Subcutaneous adipose tissue (tissue), 4 donors: Measurements from ENCODE around the gene UBE2Q1. TPM values are rescaled to one million over a fixed set of nuclear protein-coding genes. Genes with fewer than 3 reads are reported as not detected.

Source experiments
- total RNA-seq, 4 donors: library from RNA; depleted of rRNA; stranded (reverse); fragments of >200 nt; gene quantifications; one replicate each; pipeline ENCODE4 v1.1.0, GENCODE V29; 2016
- TF ChIP-seq, protein P1 (sequence below): fragments of 450-650 bp; IDR thresholded peaks from one replicate; pipeline ENCODE4 v1.5.1; 2016; ENCODE audit warnings: low read depth, mild to moderate bottlenecking, control low read depth, antibody characterized with exemption, moderate library complexity

The UBE2Q1 gene
- total RNA-seq, 4 donors from 2014 or later, result 18.5 to 42.2 (median 24.7) TPM

DNA sequence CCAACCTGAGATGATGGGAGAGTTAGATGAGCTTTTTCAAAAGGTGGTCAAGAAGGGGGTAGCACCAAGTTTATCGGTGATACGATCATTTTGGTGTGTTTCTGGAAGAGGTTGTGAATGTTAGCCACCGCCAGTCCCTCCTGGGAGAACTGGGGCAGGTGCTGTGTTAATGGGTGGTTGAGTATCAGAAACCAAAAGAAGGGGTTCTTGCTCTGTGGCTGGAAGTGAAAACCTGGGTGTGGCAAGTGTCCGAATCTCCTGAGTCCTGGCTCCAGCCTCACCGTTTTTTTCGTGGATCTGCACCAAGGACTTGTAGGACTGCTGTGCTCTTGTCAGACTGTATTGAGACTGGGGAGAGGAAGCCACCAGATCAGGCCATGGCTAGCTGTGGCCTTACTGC, 7.8 kb downstream of the UBE2Q1 start:
- TF ChIP-seq, protein P1, sequence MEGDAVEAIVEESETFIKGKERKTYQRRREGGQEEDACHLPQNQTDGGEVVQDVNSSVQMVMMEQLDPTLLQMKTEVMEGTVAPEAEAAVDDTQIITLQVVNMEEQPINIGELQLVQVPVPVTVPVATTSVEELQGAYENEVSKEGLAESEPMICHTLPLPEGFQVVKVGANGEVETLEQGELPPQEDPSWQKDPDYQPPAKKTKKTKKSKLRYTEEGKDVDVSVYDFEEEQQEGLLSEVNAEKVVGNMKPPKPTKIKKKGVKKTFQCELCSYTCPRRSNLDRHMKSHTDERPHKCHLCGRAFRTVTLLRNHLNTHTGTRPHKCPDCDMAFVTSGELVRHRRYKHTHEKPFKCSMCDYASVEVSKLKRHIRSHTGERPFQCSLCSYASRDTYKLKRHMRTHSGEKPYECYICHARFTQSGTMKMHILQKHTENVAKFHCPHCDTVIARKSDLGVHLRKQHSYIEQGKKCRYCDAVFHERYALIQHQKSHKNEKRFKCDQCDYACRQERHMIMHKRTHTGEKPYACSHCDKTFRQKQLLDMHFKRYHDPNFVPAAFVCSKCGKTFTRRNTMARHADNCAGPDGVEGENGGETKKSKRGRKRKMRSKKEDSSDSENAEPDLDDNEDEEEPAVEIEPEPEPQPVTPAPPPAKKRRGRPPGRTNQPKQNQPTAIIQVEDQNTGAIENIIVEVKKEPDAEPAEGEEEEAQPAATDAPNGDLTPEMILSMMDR, result no peak

DNA sequence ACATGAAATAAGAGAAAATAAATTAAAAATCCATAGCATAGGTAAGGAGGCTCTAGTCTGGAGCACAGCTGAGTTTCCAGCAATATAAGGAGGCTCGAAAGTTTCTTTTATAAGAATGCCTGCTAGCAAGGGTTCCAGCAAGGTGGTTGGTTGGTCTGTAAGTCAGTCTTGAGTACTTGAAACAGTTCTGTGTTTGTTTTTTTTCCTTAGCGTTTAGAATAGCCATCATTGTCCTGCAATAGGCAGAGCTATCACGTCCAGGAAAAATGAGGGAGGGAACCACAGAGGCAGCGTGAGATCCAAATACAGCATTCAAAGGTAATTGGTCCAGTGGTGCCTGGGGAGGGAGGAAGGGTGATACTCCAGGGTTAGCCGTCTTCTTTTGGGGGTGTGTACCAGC, 8.4 kb downstream of the UBE2Q1 start:
- TF ChIP-seq, protein P1, result no peak

DNA sequence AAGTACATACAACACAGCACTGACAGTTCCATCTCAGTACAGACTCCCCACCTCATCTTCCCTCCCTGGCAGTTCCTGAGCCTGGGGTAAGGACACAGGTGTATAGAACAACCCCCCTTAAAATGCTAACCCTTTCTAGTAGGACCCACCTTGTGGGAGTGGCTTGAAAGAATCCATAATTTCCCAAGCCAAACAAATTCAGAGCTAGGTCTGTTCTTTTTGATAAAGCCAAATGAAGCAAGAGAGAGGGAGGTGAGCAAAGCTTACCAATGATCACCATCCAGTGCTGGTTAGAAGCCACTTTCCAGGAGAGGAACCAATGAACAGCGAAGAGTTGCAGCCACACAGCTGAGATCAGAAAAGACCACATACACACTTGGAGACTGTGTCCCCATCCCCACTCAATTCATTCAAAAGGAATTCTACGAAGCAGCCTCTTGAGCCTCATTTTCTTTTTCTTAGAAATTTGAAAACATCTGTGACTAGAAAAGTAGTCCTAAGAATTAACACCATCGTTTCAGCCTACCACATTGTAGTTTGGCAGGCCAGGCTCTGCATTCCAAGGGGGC, 9.2 kb downstream of the UBE2Q1 start:
- TF ChIP-seq, protein P1, result no peak

DNA sequence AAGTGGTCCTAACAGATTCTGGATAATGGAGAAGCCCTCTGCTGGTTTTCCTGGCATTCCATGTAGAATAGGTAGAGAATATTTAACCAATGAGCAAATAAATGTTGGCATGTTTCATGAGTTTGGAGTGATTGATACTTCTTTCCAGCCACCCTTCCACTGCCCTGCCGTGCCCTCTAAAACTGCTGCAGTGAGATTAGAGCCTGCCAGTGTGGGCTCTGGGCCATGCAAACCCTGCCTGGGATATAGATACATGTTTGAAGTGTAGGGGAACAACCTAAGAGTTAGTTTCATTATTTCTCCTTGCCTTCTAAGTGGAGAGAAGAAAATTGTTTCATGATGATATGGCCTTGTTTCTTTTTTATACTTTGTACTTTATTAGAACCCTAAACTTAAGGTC, 10.4 kb downstream of the UBE2Q1 start:
- TF ChIP-seq, protein P1, result no peak

DNA sequence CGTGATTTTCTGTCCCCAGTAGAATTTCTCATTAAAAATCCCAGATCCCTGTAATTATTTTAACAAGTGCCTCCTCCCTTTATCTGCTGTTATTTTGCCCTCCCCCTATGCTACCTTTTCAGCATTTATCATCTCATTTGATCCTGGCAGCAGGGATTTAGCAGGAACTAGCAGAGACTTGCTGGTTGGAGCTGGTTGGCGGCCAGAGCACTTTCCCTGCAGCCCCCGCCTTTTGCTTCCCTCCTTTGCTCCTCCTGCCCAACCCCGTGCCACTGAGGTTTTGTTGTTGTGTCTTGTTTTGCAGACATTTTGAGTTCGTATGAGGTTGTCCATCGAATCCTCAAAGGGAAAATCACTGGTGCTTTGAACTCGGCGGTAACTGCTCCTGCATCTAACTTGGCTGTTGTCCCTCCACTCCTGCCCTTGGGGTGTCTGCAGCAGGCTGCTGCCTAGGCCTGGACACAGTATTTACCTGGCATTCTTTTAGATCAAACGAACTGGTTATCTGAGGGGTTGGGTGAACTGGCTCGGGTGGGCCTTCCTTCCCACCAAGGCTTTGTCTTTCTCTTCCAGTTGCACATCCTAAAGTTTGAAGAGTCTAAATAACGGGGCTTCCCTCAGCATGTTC, 11.2 kb downstream of the UBE2Q1 start:
- TF ChIP-seq, protein P1, result no peak

DNA sequence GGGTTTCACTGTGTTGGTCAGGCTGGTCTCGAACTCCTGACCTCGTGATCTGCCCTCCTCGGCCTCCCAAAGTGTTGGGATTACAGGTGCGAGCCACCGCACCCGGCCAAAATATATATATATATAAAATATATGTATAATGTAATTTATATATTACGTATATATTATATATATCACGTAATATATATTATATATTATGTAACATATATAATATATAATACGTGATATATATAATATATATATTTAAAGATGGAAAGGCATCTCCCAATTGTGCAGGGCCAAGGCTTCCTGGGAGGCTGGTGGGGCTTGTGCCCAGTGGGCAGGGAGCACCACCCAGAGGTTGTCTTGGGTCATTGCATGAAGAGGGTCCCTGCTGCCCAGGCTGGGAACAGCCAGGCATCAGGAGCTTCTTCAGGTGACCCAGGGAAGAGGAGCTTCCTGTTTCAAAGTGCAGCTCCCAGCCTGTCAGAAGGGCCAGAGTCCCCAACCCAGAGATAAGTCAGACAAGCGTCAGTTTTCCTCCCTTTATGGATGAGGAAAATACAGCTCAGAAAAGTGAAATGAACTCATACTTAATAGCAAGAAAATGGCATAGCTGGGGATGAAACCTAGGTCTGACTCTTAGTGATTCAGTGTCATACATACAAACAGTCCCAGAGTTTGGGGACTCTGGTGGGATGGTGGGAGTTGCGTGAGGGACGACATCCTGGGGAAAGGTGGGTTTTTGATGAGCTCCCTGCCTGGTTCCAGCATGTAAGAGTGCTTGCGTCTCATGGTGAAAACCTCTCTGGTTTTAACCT, 12.0 kb downstream of the UBE2Q1 start:
- TF ChIP-seq, protein P1, result no peak

DNA sequence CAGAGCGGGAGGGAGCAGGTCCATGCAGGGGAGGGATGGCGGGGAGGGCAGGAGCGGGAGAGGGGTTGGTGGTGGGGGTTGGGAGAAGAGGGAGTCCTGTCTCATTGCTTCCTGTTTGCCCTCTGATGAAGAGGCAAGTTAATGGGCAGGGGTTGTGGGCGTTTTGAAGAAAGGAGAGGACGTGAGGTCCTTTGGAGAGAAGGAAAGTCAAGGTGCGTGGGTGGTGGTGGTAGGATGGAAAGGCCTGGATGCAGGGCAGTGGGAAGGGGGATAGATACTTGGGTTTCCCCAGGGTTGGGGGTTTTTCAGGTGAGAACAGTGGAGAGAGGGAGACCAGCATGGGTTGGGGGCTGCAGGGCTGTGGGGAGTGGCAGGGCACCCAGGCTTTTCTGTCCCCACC, 17.2 kb downstream of the UBE2Q1 start:
- TF ChIP-seq, protein P1, result no peak
